Measurements from ENCODE around the gene OPN1SW. TPM values are rescaled to one million over a fixed set of nuclear protein-coding genes. Genes with fewer than 3 reads are reported as not detected.

Gene OPN1SW
- total and polyA plus RNA-seq, 10 donors, result not detected

DNA sequence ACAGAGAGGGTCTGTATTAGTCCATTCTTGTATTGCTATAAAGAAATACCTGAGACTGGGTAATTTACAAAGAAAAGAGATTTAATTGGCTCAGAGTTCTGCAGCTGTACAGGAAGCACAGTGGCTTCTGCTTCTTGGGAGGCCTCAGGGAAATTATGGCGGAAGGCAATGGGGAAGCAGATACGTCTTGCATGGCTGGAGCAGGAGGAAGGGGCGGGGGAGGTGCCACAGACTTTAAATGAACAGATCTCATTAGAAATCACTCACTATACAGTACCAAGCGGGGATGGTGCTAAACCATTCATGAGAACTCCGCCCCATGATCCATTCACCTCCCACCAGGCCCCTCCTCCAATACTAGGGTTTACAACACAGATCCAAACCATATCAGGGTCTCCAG is 40.2 kb downstream of the OPN1SW start:
- WGBS, 5 donors, result 51 to 74% (median 61%) methylated on average over 5 of the region's 5 CpGs
- peak; percentile 85 for DNase-seq

GRCh38 chr7:128734890-128735289 is 40.7 kb downstream of the OPN1SW start:
- WGBS, 5 donors, result 87 to 96% (median 88%) methylated on average over 1 of the region's 1 CpG
- Histone ChIP-seq H3K9me3 (no peaks in the 10 kb centered on the region), H3K4me3 (no peak overlapping the region), H3K4me1 (peaks cover 5 to 37% (median 21%) of the 10 kb centered on the region in 6 donors), H3K27ac (peak overlapping the region in 4 of 8 donors; percentile 29 to 69 (median 39)), H3K36me3 (no peaks in the 10 kb centered on the region), H3K27me3 (replicated peaks in 1 of 7) (no peaks in the 10 kb centered on the region)
- DNase-seq, result no peak
- TF ChIP-seq, protein P1, sequence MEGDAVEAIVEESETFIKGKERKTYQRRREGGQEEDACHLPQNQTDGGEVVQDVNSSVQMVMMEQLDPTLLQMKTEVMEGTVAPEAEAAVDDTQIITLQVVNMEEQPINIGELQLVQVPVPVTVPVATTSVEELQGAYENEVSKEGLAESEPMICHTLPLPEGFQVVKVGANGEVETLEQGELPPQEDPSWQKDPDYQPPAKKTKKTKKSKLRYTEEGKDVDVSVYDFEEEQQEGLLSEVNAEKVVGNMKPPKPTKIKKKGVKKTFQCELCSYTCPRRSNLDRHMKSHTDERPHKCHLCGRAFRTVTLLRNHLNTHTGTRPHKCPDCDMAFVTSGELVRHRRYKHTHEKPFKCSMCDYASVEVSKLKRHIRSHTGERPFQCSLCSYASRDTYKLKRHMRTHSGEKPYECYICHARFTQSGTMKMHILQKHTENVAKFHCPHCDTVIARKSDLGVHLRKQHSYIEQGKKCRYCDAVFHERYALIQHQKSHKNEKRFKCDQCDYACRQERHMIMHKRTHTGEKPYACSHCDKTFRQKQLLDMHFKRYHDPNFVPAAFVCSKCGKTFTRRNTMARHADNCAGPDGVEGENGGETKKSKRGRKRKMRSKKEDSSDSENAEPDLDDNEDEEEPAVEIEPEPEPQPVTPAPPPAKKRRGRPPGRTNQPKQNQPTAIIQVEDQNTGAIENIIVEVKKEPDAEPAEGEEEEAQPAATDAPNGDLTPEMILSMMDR (IDR thresholded peaks at IDR 0.05 in 8 of 11, conservative IDR thresholded peaks at IDR 0.05 in 3 of 11), result peak in 1 of 11 experiments; percentile 10
- TF ChIP-seq POLR2A (IDR thresholded peaks at IDR 0.05), result no peak
- intact Hi-C loops (cut with DNase I; ENCODE audit: low total_unique reads), result no loop called here

More for the DNA sequence above, 40.2 kb downstream of the OPN1SW start:
- no peaks in the 10 kb centered on the region for H3K36me3 ChIP-seq
- intact Hi-C loops (cut with DNase I; ENCODE audit: low total_unique reads), result no loop called here
- no peaks in the 10 kb centered on the region for H3K9me3 ChIP-seq
- peaks cover 7 to 43% (median 27%) of the 10 kb centered on the region in 6 donors for H3K4me1 ChIP-seq
- peak overlapping the region in 4 of 8 donors; percentile 29 to 69 (median 39) for H3K27ac ChIP-seq
- no peak overlapping the region for H3K4me3 ChIP-seq
- no peaks in the 10 kb centered on the region for H3K27me3 ChIP-seq (replicated peaks in 1 of 7)
- TF ChIP-seq POLR2AphosphoS5 (IDR thresholded peaks at IDR 0.05), result peak in 1 of 3 donors; percentile 41
- TF ChIP-seq, protein P1 (IDR thresholded peaks at IDR 0.05 in 8 of 11, conservative IDR thresholded peaks at IDR 0.05 in 3 of 11), result no peak

GRCh38 chr7:128733278-128733645 is 42.3 kb downstream of the OPN1SW start:
- Histone ChIP-seq H3K4me3 (no peak overlapping the region), H3K27me3 (replicated peaks in 1 of 7) (no peaks in the 10 kb centered on the region), H3K27ac (no peak overlapping the region), H3K36me3 (no peaks in the 10 kb centered on the region), H3K9me3 (no peaks in the 10 kb centered on the region), H3K4me1 (peaks cover 2 to 27% (median 14%) of the 10 kb centered on the region in 6 donors)
- DNase-seq, result no peak
- 65 to 86% (median 84%) methylated on average over 2 of the region's 2 CpGs for WGBS, 5 donors
- intact Hi-C loops (cut with DNase I; ENCODE audit: low total_unique reads), result no loop called here
- TF ChIP-seq POLR2AphosphoS5 (IDR thresholded peaks at IDR 0.05), result no peak
- TF ChIP-seq, protein P1 (IDR thresholded peaks at IDR 0.05 in 8 of 11, conservative IDR thresholded peaks at IDR 0.05 in 3 of 11), result no peak
- no peak for TF ChIP-seq POLR2A (IDR thresholded peaks at IDR 0.05)

DNA sequence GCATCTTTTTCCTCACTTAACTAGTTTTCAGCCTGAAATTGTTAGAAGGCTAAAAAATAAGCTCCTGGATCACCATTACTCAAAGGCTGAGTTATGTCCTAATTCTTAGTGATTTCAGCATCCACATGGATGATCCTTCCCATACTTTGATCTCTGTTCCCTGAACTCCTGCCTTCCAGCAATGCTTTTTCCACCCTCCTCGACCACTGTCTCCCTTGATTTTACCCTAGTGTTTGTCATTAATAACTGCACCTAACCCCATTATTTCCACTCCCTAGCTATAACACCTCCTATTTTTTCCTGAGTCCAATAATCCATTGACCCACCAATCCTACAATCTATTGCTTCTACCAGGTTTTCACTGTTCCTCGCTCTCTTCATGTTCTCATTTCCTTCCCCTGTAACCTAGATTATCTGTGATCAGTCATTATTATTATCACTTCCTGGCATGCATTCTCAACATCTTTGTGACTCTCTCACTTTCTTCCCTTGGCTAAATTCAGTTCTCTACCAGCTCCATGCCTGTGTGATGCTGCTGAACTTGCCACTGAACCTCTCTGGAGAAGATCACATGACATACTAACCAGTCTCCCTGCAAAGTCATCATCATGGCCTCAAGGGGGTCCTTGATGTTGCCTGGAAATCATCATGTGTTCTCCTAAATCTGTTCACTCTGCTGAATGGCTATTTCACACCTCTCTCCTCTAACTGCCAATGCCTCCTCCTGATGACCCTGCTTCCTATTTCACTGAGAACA is 42.9 kb downstream of the OPN1SW start:
- Histone ChIP-seq H3K4me1 (peaks cover 0 to 21% (median 11%) of the 10 kb centered on the region in 6 donors), H3K27ac (no peak overlapping the region), H3K4me3 (no peak overlapping the region), H3K27me3 (replicated peaks in 1 of 7) (no peaks in the 10 kb centered on the region), H3K36me3 (no peaks in the 10 kb centered on the region), H3K9me3 (no peaks in the 10 kb centered on the region)
- TF ChIP-seq POLR2AphosphoS5 (IDR thresholded peaks at IDR 0.05), result no peak
- no peak for DNase-seq
- 54 to 74% (median 70%) methylated on average over 2 of the region's 2 CpGs for WGBS, 5 donors
- intact Hi-C loops (cut with DNase I; ENCODE audit: low total_unique reads), result no loop called here

Data from spleen (tissue), 11 donors.